ENCODE results near the gene CHN1. TPM values are rescaled to one million over a fixed set of nuclear protein-coding genes. Genes with fewer than 3 reads are reported as not detected.

CHN1 gene
- total and polyA plus RNA-seq, 3 donors from 2014 or later = 30.1 to 47.7 (median 42.6) TPM

GRCh38 chr2:174792309-174793025, 212.7 kb downstream of the CHN1 start:
- H3K4me3 ChIP-seq = no peak overlapping the region
- no peak for TF ChIP-seq CTCF (IDR thresholded peaks at IDR 0.05)
- no peak for TF ChIP-seq POLR2A (IDR thresholded peaks at IDR 0.05)
- no peak for DNase-seq
- no peaks in the 10 kb centered on the region for H3K4me1 ChIP-seq
- no peaks in the 10 kb centered on the region for H3K9me3 ChIP-seq
- intact Hi-C loops (cut with DNase I; ENCODE audit: low total_unique reads) = no loop called here
- WGBS, 2 donors = 87 to 90% methylated on average over 7 of the region's 7 CpGs
- H3K27ac ChIP-seq = no peak overlapping the region
- no peaks in the 10 kb centered on the region for H3K27me3 ChIP-seq
- no peaks in the 10 kb centered on the region for H3K36me3 ChIP-seq (ENCODE audit: low read depth, missing control alignments)

- Histone ChIP-seq H3K27ac (no peak overlapping the region), H3K36me3 (ENCODE audit: low read depth, missing control alignments) (no peaks in the 10 kb centered on the region), H3K4me1 (no peaks in the 10 kb centered on the region), H3K9me3 (no peaks in the 10 kb centered on the region), H3K4me3 (no peak overlapping the region), H3K27me3 (no peaks in the 10 kb centered on the region)
- WGBS, 2 donors = 74 to 87% methylated on average over 5 to 7 of the region's 7 CpGs
- TF ChIP-seq POLR2A (IDR thresholded peaks at IDR 0.05) (no peak), CTCF (IDR thresholded peaks at IDR 0.05) (no peak)
- intact Hi-C loops (cut with DNase I; ENCODE audit: low total_unique reads) = no loop called here
- DNase-seq = no peak
These were observed 213.4 kb downstream of the CHN1 start for GRCh38 chr2:174791746-174792280.

GRCh38 chr2:174791020-174791419, 214.2 kb downstream of the CHN1 start:
- WGBS, 2 donors = 77 to 79% methylated on average over 8 of the region's 8 CpGs
- TF ChIP-seq CTCF (IDR thresholded peaks at IDR 0.05) = no peak
- no peak for TF ChIP-seq POLR2A (IDR thresholded peaks at IDR 0.05)
- intact Hi-C loops (cut with DNase I; ENCODE audit: low total_unique reads) = no loop called here
- H3K27me3 ChIP-seq = no peaks in the 10 kb centered on the region
- H3K9me3 ChIP-seq = no peaks in the 10 kb centered on the region
- no peaks in the 10 kb centered on the region for H3K4me1 ChIP-seq
- H3K36me3 ChIP-seq (ENCODE audit: low read depth, missing control alignments) = no peaks in the 10 kb centered on the region
- H3K4me3 ChIP-seq = no peak overlapping the region
- H3K27ac ChIP-seq = no peak overlapping the region
- no peak for DNase-seq

GRCh38 chr2:174789001-174789400, 216.2 kb downstream of the CHN1 start:
- H3K27ac ChIP-seq = no peak overlapping the region
- peak overlapping the region; percentile 7 to 24 for H3K4me3 ChIP-seq
- TF ChIP-seq POLR2A (IDR thresholded peaks at IDR 0.05) (no peak), CTCF (IDR thresholded peaks at IDR 0.05) (no peak)
- H3K27me3 ChIP-seq = no peaks in the 10 kb centered on the region
- peaks cover 5% of the 10 kb centered on the region for H3K4me1 ChIP-seq
- 57 to 77% methylated on average over 16 of the region's 16 CpGs for WGBS, 2 donors
- no peak for DNase-seq
- H3K9me3 ChIP-seq = no peaks in the 10 kb centered on the region
- H3K36me3 ChIP-seq (ENCODE audit: low read depth, missing control alignments) = no peaks in the 10 kb centered on the region
- intact Hi-C loops (cut with DNase I; ENCODE audit: low total_unique reads) = no loop called here

Data from testis (tissue), 3 donors.